ENCODE results near the gene NFATC2. TPM values are rescaled to one million over a fixed set of nuclear protein-coding genes. Genes with fewer than 3 reads are reported as not detected.

NFATC2 gene
- total RNA-seq, 1 experiment from 2014 or later: 0.61 TPM

DNA sequence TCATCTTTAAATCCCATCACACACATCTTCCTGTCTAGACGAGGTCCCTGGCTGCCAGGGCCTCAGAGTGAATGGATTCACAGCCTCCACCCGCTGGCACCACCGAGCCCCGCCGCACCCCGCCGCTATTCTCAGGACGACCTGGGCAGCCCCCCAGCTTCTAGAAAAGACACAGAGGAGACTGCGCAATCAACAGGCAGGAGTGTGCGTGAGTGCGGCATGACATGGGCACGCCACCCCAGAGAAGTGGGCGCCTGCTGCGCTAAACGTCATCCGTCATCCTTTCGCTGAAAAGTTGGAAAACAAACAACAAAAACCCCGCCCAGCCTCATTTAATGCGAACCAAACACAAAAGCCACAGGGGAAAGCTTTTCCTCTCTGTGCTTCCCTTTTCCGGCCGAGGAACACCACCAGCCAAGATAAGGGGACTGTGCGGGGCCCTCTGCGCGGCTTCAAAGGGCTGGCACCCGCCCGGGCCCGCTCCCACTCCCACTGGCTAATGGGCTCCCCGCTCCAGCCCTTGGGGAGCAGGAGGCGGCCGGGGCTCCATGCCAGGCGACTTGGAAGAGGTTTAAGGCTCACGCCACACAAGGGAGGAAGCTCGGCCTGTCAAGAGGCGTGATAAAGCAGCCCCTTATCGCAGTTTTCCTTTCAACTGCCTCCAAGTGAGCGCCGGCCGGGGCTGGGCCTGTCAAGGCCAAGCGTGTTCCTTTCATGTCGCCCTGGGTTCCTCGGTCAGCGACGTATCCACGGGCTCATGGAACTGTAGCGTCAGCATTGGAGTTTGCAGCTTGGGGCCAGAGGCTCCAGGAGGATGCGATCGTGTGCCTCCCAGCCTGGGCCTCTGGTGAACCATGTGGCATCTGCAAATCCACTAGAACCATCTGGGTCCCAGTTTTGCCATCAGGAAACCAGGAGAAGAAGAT is 50.1 kb downstream of the NFATC2 start:
- Histone ChIP-seq H2AK5ac (ENCODE audit: insufficient read length, low read length) (no peak overlapping the region), H3K4ac (ENCODE audit: low read depth, low read length) (no peak overlapping the region), H2BK20ac (ENCODE audit: low read depth, low read length, poor library complexity, severe bottlenecking) (no peak overlapping the region), H3T11ph (ENCODE audit: low read length) (no peak overlapping the region), H4K20me1 (ENCODE audit: control insufficient read depth, insufficient read depth, insufficient read length) (no peaks in the 10 kb centered on the region), H2BK15ac (ENCODE audit: low read depth, low read length) (no peak overlapping the region), H3K4me2 (ENCODE audit: insufficient read depth, insufficient read length, low read length) (no peak overlapping the region), H3K23me2 (ENCODE audit: insufficient read length, low read depth, low read length, poor library complexity, severe bottlenecking) (no peaks in the 10 kb centered on the region), H3K4me1 (ENCODE audit: insufficient read depth, low read length) (no peaks in the 10 kb centered on the region), H2AFZ (ENCODE audit: low read length) (no peak overlapping the region), H3K56ac (ENCODE audit: insufficient read length, low read depth, low read length) (no peak overlapping the region), H4K91ac (ENCODE audit: insufficient read length, low read depth, low read length) (no peak overlapping the region), H3K79me2 (ENCODE audit: insufficient read depth, low read length) (no peaks in the 10 kb centered on the region), H3K27ac (ENCODE audit: insufficient read length, low read depth, low read length) (no peak overlapping the region), H3K23ac (ENCODE audit: insufficient read length, low read depth, low read length) (no peak overlapping the region), H4K8ac (replicated peaks; ENCODE audit: insufficient read length, low read depth, low read length) (no peak overlapping the region), H2BK120ac (ENCODE audit: low read depth, low read length, poor library complexity, severe bottlenecking) (no peak overlapping the region), H3K18ac (ENCODE audit: insufficient read length, low read depth, low read length) (no peak overlapping the region), H3K9ac (ENCODE audit: extremely low read depth, insufficient read length, low read length) (no peak overlapping the region), H2BK5ac (ENCODE audit: insufficient read length, low read length) (no peak overlapping the region), H3K9me3 (ENCODE audit: control insufficient read depth, low read depth, low read length) (no peaks in the 10 kb centered on the region), H3K14ac (ENCODE audit: insufficient read depth, low read length) (no peak overlapping the region; the same call in 1 of the 2 replicates), H3K27me3 (ENCODE audit: insufficient read depth, low read length) (no peaks in the 10 kb centered on the region), H2BK12ac (ENCODE audit: insufficient read length, low read depth, low read length) (no peak overlapping the region), H3K79me1 (ENCODE audit: insufficient read depth, low read depth, low read length, poor library complexity, severe bottlenecking) (no peaks in the 10 kb centered on the region), H4K5ac (ENCODE audit: insufficient read length, low read depth, low read length) (no peak overlapping the region)
- H3K27ac Mint-ChIP-seq: no peak overlapping the region; a peak in 1 of 7 replicates
- no peaks in the 10 kb centered on the region; the same call in none of the 2 replicates for H3K27me3 Mint-ChIP-seq (ENCODE audit: low read depth)
- WGBS (ENCODE audit: extremely low coverage, insufficient read length, low lambda C conversion rate): no CpG with 5 or more reads among the region's 47 CpGs
- no peak overlapping the region for H3K4me3 Mint-ChIP-seq
- H3K9me3 Mint-ChIP-seq: no peaks in the 10 kb centered on the region
- TF ChIP-seq, protein P1, sequence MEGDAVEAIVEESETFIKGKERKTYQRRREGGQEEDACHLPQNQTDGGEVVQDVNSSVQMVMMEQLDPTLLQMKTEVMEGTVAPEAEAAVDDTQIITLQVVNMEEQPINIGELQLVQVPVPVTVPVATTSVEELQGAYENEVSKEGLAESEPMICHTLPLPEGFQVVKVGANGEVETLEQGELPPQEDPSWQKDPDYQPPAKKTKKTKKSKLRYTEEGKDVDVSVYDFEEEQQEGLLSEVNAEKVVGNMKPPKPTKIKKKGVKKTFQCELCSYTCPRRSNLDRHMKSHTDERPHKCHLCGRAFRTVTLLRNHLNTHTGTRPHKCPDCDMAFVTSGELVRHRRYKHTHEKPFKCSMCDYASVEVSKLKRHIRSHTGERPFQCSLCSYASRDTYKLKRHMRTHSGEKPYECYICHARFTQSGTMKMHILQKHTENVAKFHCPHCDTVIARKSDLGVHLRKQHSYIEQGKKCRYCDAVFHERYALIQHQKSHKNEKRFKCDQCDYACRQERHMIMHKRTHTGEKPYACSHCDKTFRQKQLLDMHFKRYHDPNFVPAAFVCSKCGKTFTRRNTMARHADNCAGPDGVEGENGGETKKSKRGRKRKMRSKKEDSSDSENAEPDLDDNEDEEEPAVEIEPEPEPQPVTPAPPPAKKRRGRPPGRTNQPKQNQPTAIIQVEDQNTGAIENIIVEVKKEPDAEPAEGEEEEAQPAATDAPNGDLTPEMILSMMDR (conservative IDR thresholded peaks at IDR 0.05): no peak
- H3K4me1 Mint-ChIP-seq: peaks cover 19 to 33% of the 10 kb centered on the region in 2 experiments
- no peak for DNase-seq
- no peaks in the 10 kb centered on the region for H3K36me3 Mint-ChIP-seq (ENCODE audit: insufficient read depth in 1 of 3, low read depth in 3 of 3)
